NB4 (cell line): ENCODE data around the gene STAG2.

Experiments
- MYC ChIP-seq: IDR thresholded peaks from 2 replicates; pipeline ENCODE4 v1.6.1; 2011; ENCODE audit warnings: low read depth, low read length
- POLR2A ChIP-seq: IDR thresholded peaks from 2 replicates; pipeline ENCODE4 v1.6.1; 2011; ENCODE audit warnings: mild to moderate bottlenecking; ENCODE audit not compliant: insufficient read length; ENCODE audit errors: extremely low read depth
- TF ChIP-seq, protein P1 (sequence below): IDR thresholded peaks from one replicate; pipeline ENCODE4 v1.5.1; 2012; ENCODE audit warnings: low read depth, low read length

DNA sequence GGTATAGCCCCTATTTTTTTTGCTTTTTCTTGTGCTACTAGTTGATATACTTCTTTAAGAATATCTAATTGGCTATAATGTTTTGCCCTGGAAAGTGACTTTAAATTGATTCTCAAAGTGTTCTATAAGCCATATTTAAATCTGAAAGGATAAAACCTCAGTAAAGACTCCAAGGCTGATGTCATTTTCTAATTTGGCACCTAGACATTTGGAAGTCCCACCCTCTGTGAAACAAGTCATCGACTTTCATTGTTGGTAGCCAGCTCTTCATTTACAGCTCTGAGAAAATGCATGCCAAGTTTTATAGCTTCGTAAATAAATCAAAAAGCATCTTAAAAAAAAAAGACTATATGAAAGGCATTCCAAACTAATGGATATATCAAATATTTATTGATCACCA is 18.0 kb upstream of the STAG2 start:
- TF ChIP-seq POLR2A, result no peak
- TF ChIP-seq, protein P1, sequence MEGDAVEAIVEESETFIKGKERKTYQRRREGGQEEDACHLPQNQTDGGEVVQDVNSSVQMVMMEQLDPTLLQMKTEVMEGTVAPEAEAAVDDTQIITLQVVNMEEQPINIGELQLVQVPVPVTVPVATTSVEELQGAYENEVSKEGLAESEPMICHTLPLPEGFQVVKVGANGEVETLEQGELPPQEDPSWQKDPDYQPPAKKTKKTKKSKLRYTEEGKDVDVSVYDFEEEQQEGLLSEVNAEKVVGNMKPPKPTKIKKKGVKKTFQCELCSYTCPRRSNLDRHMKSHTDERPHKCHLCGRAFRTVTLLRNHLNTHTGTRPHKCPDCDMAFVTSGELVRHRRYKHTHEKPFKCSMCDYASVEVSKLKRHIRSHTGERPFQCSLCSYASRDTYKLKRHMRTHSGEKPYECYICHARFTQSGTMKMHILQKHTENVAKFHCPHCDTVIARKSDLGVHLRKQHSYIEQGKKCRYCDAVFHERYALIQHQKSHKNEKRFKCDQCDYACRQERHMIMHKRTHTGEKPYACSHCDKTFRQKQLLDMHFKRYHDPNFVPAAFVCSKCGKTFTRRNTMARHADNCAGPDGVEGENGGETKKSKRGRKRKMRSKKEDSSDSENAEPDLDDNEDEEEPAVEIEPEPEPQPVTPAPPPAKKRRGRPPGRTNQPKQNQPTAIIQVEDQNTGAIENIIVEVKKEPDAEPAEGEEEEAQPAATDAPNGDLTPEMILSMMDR, result no peak
- no peak for TF ChIP-seq MYC
